Activated T-cell treated with anti-CD3 and anti-CD28 coated beads for 48 hours (primary cell): ENCODE results near the gene KAZN.

Experiments
- DNase-seq: peaks from one replicate; pipeline ENCODE4 v3.0.0-alpha.2; 2020; ENCODE audit warnings: low read depth

Gene KAZN

GRCh38 chr1:14743368-14743767, 144.9 kb downstream of the KAZN start:
- no peak for DNase-seq

GRCh38 chr1:14745001-14745720, 146.7 kb downstream of the KAZN start:
- no peak for DNase-seq

GRCh38 chr1:14745789-14746188, 147.3 kb downstream of the KAZN start:
- no peak for DNase-seq

- no peak for DNase-seq
Observed at GRCh38 chr1:14746393-14746792, 147.9 kb downstream of the KAZN start.

GRCh38 chr1:14748151-14748550, 149.7 kb downstream of the KAZN start:
- no peak for DNase-seq

GRCh38 chr1:14748977-14749376, 150.5 kb downstream of the KAZN start:
- no peak for DNase-seq

GRCh38 chr1:14750490-14750889, 152.0 kb downstream of the KAZN start:
- DNase-seq: no peak

GRCh38 chr1:14755518-14756252, 157.2 kb downstream of the KAZN start:
- DNase-seq: no peak

- no peak for DNase-seq
Observed at GRCh38 chr1:14756589-14757285, 158.3 kb downstream of the KAZN start.

- DNase-seq: no peak
Observed at GRCh38 chr1:14757286-14757625, 158.8 kb downstream of the KAZN start.

GRCh38 chr1:14759042-14759818, 160.7 kb downstream of the KAZN start:
- no peak for DNase-seq

GRCh38 chr1:14759843-14760242, 161.4 kb downstream of the KAZN start:
- DNase-seq: no peak

GRCh38 chr1:14760780-14761179, 162.3 kb downstream of the KAZN start:
- DNase-seq: no peak

GRCh38 chr1:14761291-14762153, 163.0 kb downstream of the KAZN start:
- DNase-seq: no peak

- DNase-seq: no peak
Observed at GRCh38 chr1:14763977-14764376, 165.5 kb downstream of the KAZN start.

- no peak for DNase-seq
Observed at GRCh38 chr1:14765773-14766172, 167.3 kb downstream of the KAZN start.

GRCh38 chr1:14767075-14767474, 168.6 kb downstream of the KAZN start:
- no peak for DNase-seq

GRCh38 chr1:14768582-14769304, 170.3 kb downstream of the KAZN start:
- no peak for DNase-seq

GRCh38 chr1:14769486-14770274, 171.2 kb downstream of the KAZN start:
- no peak for DNase-seq
